ENCODE measurements around the gene MIAT. TPM values are rescaled to one million over a fixed set of nuclear protein-coding genes. Genes with fewer than 3 reads are reported as not detected.

MIAT gene
- total and polyA plus RNA-seq, 2 of the 8 experiments (the other 6 are each of a cell fraction or from before 2014, with no cell fraction given): 27.6 to 36.0 TPM

- TF ChIP-seq CHD7 (IDR thresholded peaks at IDR 0.05; ENCODE audit: insufficient replicate concordance, low read length) (no peak), BACH1 (IDR thresholded peaks at IDR 0.05; ENCODE audit: low read length) (no peak), SIN3A (conservative IDR thresholded peaks at IDR 0.05 in 1 of 2, IDR thresholded peaks at IDR 0.05 in 1 of 2; ENCODE audit: low read depth in 1 of 2, low read length in 2 of 2) (no peak), RBBP5 (IDR thresholded peaks at IDR 0.05; ENCODE audit: borderline replicate concordance, low read depth, low read length) (no peak), JUN (IDR thresholded peaks at IDR 0.05; ENCODE audit: low read depth, low read length) (no peak), POLR2AphosphoS5 (IDR thresholded peaks at IDR 0.05; ENCODE audit: low read depth, low read length) (no peak), BCL11A (IDR thresholded peaks at IDR 0.05; ENCODE audit: low read depth in 2 of 2, low read length in 2 of 2) (no peak), TCF12 (IDR thresholded peaks at IDR 0.05; ENCODE audit: low read depth, low read length) (no peak), ATF3 (IDR thresholded peaks at IDR 0.05; ENCODE audit: insufficient read depth, low read depth, low read length) (no peak), RXRA (IDR thresholded peaks at IDR 0.05; ENCODE audit: insufficient read depth, low read depth, low read length) (no peak), EGR1 (IDR thresholded peaks at IDR 0.05; ENCODE audit: borderline replicate concordance, low read depth, low read length) (no peak)
Observed at GRCh38 chr22:26722159-26722558, 64.8 kb downstream of the MIAT start (continued).

All from H1 (cell line).